ENCODE results near the gene MUCL3. TPM values are rescaled to one million over a fixed set of nuclear protein-coding genes. Genes with fewer than 3 reads are reported as not detected.
"Not testable (repeated sequence)": the region's sequence is repeated elsewhere in the genome, so short reads cannot be mapped to it uniquely, and the experiment has no call there.

The MUCL3 gene
- total RNA-seq, 1 experiment from 2014 or later = not detected

DNA sequence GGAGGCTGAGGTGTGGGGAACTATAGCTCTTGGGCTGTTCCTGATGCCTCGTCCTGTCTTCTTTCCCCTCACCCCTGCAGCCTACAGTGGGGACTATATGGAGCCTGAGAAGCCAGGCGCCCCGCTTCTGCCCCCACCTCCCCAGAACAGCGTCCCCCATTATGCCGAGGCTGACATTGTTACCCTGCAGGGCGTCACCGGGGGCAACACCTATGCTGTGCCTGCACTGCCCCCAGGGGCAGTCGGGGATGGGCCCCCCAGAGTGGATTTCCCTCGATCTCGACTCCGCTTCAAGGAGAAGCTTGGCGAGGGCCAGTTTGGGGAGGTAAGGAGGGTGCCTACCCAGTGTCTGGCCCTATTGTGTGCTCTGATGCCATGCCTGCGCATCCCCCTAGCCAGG lies 44.2 kb upstream of the MUCL3 start:
- H3K9ac ChIP-seq (ENCODE audit: low read length) = no peak overlapping the region
- no peaks in the 10 kb centered on the region for H3K9me3 ChIP-seq (ENCODE audit: low read length)
- no peak overlapping the region for H3K27ac ChIP-seq (ENCODE audit: low read length)
- H4K20me1 ChIP-seq (ENCODE audit: insufficient read depth, low read depth, low read length) = no peaks in the 10 kb centered on the region
- no peaks in the 10 kb centered on the region for H3K9me2 ChIP-seq (replicated peaks; ENCODE audit: insufficient read depth, low read length)
- H2AFZ ChIP-seq (ENCODE audit: low read length) = no peak overlapping the region
- no peak for DNase-seq
- H3K79me2 ChIP-seq (ENCODE audit: low read length) = no peaks in the 10 kb centered on the region
- H3K27me3 ChIP-seq (ENCODE audit: low read length) = no peaks in the 10 kb centered on the region
- no peak overlapping the region for H3K4me2 ChIP-seq (ENCODE audit: low read depth, low read length, poor library complexity, severe bottlenecking)
- H3K4me1 ChIP-seq (ENCODE audit: low read length) = no peaks in the 10 kb centered on the region
- no peak overlapping the region for H3K4me3 ChIP-seq (ENCODE audit: low read length)
- H3K36me3 ChIP-seq (ENCODE audit: insufficient read depth, low read length) = no peaks in the 10 kb centered on the region

DNA sequence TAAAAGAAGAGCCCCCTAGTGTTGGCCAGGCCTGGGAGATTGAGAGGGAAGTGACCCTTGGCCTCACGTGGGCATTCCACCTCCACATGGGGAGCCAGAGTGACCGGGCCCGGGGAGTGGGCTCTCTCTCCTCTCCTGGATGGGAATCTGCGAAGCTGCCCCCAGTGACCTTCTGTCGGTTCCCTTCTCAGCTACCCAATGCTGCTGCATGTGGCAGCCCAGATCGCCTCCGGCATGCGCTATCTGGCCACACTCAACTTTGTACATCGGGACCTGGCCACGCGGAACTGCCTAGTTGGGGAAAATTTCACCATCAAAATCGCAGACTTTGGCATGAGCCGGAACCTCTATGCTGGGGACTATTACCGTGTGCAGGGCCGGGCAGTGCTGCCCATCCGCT lies 42.9 kb upstream of the MUCL3 start:
- no peaks in the 10 kb centered on the region for H3K79me2 ChIP-seq (ENCODE audit: low read length)
- no peak overlapping the region for H3K9ac ChIP-seq (ENCODE audit: low read length)
- no peak overlapping the region for H3K4me3 ChIP-seq (ENCODE audit: low read length)
- H3K36me3 ChIP-seq (ENCODE audit: insufficient read depth, low read length) = no peaks in the 10 kb centered on the region
- H3K9me2 ChIP-seq (replicated peaks; ENCODE audit: insufficient read depth, low read length) = no peaks in the 10 kb centered on the region
- DNase-seq = no peak
- H3K4me2 ChIP-seq (ENCODE audit: low read depth, low read length, poor library complexity, severe bottlenecking) = no peak overlapping the region
- H4K20me1 ChIP-seq (ENCODE audit: insufficient read depth, low read depth, low read length) = no peaks in the 10 kb centered on the region
- H3K27ac ChIP-seq (ENCODE audit: low read length) = no peak overlapping the region
- no peaks in the 10 kb centered on the region for H3K27me3 ChIP-seq (ENCODE audit: low read length)
- no peaks in the 10 kb centered on the region for H3K4me1 ChIP-seq (ENCODE audit: low read length)
- no peaks in the 10 kb centered on the region for H3K9me3 ChIP-seq (ENCODE audit: low read length)
- H2AFZ ChIP-seq (ENCODE audit: low read length) = no peak overlapping the region

DNA sequence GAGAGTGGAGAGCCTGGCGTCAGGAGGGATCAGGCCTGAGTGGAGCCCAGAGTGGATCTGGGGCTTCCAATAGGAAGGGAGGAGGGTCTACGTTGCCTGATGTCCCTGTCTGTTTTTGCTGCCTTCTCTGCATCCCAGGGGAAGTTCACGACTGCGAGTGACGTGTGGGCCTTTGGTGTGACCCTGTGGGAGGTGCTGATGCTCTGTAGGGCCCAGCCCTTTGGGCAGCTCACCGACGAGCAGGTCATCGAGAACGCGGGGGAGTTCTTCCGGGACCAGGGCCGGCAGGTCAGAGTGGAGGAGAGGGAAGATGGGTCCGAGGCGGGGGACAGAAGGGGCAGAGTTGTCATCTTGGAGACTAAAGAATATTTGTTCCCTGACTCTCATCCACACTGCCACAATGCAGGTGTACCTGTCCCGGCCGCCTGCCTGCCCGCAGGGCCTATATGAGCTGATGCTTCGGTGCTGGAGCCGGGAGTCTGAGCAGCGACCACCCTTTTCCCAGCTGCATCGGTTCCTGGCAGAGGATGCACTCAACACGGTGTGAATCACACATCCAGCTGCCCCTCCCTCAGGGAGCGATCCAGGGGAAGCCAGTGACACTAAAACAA lies 41.9 kb upstream of the MUCL3 start:
- Histone ChIP-seq H3K9ac (ENCODE audit: low read length) (no peak overlapping the region), H3K27ac (ENCODE audit: low read length) (no peak overlapping the region), H3K4me3 (ENCODE audit: low read length) (no peak overlapping the region), H3K4me2 (ENCODE audit: low read depth, low read length, poor library complexity, severe bottlenecking) (no peak overlapping the region), H3K27me3 (ENCODE audit: low read length) (no peaks in the 10 kb centered on the region), H3K9me3 (ENCODE audit: low read length) (no peaks in the 10 kb centered on the region), H4K20me1 (ENCODE audit: insufficient read depth, low read depth, low read length) (no peaks in the 10 kb centered on the region), H3K4me1 (ENCODE audit: low read length) (no peaks in the 10 kb centered on the region), H3K79me2 (ENCODE audit: low read length) (no peaks in the 10 kb centered on the region), H3K36me3 (ENCODE audit: insufficient read depth, low read length) (no peaks in the 10 kb centered on the region), H2AFZ (ENCODE audit: low read length) (no peak overlapping the region), H3K9me2 (replicated peaks; ENCODE audit: insufficient read depth, low read length) (no peaks in the 10 kb centered on the region)
- DNase-seq = no peak

DNA sequence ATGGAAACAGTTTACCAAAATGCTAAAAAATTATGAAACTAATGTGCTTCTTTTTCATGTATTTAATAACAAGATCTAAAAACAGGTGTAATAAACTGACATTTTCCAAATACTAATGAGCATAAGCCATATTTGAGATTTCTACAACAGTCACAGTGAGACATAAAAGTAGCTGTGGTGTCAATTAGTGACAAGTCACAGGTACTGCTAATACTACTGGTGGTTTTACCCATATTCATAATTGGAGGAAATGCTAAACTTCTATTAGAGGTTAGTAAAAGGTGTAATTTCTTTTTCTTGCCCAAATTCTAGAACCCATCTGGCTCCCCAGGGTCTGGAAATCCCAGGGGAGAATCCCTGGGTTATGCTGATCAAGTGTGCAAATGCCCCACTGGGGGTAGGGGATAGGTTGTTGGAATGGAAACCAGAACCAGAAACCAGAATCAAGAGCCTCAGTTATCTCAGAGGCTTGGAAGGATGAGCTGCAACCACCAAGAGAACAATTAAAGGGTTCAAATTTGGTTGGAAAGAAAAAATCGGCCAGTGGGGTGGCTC lies 39.8 kb upstream of the MUCL3 start:
- H3K4me3 ChIP-seq (ENCODE audit: low read length) = no peak overlapping the region
- H3K27me3 ChIP-seq (ENCODE audit: low read length) = no peaks in the 10 kb centered on the region
- no peak overlapping the region for H2AFZ ChIP-seq (ENCODE audit: low read length)
- no peaks in the 10 kb centered on the region for H3K4me1 ChIP-seq (ENCODE audit: low read length)
- DNase-seq = no peak
- H3K9ac ChIP-seq (ENCODE audit: low read length) = no peak overlapping the region
- H3K9me3 ChIP-seq (ENCODE audit: low read length) = no peaks in the 10 kb centered on the region
- no peaks in the 10 kb centered on the region for H3K79me2 ChIP-seq (ENCODE audit: low read length)
- H3K4me2 ChIP-seq (ENCODE audit: low read depth, low read length, poor library complexity, severe bottlenecking) = no peak overlapping the region
- H3K9me2 ChIP-seq (replicated peaks; ENCODE audit: insufficient read depth, low read length) = no peaks in the 10 kb centered on the region
- H3K36me3 ChIP-seq (ENCODE audit: insufficient read depth, low read length) = no peaks in the 10 kb centered on the region
- no peak overlapping the region for H3K27ac ChIP-seq (ENCODE audit: low read length)
- no peaks in the 10 kb centered on the region for H4K20me1 ChIP-seq (ENCODE audit: insufficient read depth, low read depth, low read length)

DNA sequence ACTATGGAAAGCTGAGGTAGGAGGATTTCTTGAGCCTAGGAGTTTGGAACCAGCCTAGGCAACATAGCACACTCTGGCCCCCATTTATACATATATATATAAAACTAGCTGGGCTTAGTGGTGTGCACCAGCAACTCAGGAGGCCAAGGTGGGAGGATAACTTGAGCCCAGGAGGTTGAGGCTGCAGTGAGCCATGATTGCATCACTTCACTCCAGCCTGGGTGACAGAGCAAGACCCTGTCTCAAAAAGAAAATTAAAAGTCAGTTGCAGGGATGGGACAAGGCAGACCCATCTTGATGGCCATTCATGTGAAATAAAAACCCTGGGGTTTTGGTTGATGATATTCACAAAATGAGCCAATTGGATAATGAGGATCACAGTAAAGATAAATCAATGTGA lies 39.3 kb upstream of the MUCL3 start:
- no peak overlapping the region for H2AFZ ChIP-seq (ENCODE audit: low read length)
- H3K4me1 ChIP-seq (ENCODE audit: low read length) = no peaks in the 10 kb centered on the region
- DNase-seq = no peak
- no peaks in the 10 kb centered on the region for H4K20me1 ChIP-seq (ENCODE audit: insufficient read depth, low read depth, low read length)
- H3K36me3 ChIP-seq (ENCODE audit: insufficient read depth, low read length) = no peaks in the 10 kb centered on the region
- no peaks in the 10 kb centered on the region for H3K27me3 ChIP-seq (ENCODE audit: low read length)
- no peak overlapping the region for H3K4me2 ChIP-seq (ENCODE audit: low read depth, low read length, poor library complexity, severe bottlenecking)
- H3K79me2 ChIP-seq (ENCODE audit: low read length) = no peaks in the 10 kb centered on the region
- H3K4me3 ChIP-seq (ENCODE audit: low read length) = no peak overlapping the region
- H3K9ac ChIP-seq (ENCODE audit: low read length) = no peak overlapping the region
- H3K27ac ChIP-seq (ENCODE audit: low read length) = no peak overlapping the region
- H3K9me2 ChIP-seq (replicated peaks; ENCODE audit: insufficient read depth, low read length) = no peaks in the 10 kb centered on the region
- H3K9me3 ChIP-seq (ENCODE audit: low read length) = no peaks in the 10 kb centered on the region

DNA sequence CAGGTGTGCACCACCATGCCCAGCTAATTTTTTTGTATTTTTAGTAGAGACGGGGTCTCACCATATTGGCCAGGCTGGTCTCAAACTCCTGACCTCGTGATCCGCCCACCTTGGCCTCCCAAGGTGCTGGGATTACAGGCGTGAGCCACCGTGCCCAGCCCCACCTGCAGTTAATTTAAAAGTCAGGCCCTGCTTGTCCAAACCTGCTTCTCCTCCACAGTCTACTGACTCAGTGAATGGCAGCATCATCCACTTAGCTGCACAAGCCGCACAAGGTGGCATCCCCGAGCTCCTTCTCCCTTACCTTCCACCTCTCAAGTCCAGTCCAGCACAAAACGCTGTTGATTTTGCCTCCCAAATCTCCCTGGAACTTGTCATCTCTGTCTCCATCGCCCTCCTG lies 38.6 kb upstream of the MUCL3 start:
- H3K9ac ChIP-seq (ENCODE audit: low read length); H4K20me1 ChIP-seq (ENCODE audit: insufficient read depth, low read depth, low read length); H3K9me2 ChIP-seq (replicated peaks; ENCODE audit: insufficient read depth, low read length); H3K27me3 ChIP-seq (ENCODE audit: low read length); H3K4me3 ChIP-seq (ENCODE audit: low read length); DNase-seq; H3K4me2 ChIP-seq (ENCODE audit: low read depth, low read length, poor library complexity, severe bottlenecking); H3K9me3 ChIP-seq (ENCODE audit: low read length); H3K4me1 ChIP-seq (ENCODE audit: low read length); H3K27ac ChIP-seq (ENCODE audit: low read length); H3K79me2 ChIP-seq (ENCODE audit: low read length); H2AFZ ChIP-seq (ENCODE audit: low read length); H3K36me3 ChIP-seq (ENCODE audit: insufficient read depth, low read length): not testable (repeated sequence)

DNA sequence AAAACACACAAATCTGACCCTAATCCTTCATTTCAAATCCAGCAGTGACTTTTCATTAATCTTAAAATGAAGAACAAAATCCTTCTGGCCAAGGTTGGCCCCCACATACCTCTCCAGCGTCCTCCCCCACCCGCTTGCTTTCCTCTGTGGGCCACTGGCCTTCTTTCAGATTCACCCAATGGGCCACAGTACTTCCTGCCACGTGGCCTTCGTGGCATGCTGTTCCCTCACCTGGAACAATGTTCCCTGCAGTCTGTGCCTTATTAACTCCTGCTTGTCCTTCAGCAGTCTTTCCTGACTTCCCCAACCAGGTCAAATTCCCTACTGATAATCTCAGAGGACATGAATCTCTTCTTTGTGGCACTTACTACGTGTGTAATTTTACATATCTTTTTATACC lies 38.1 kb upstream of the MUCL3 start:
- Histone ChIP-seq H3K4me1 (ENCODE audit: low read length) (no peaks in the 10 kb centered on the region), H4K20me1 (ENCODE audit: insufficient read depth, low read depth, low read length) (no peaks in the 10 kb centered on the region), H3K27me3 (ENCODE audit: low read length) (no peaks in the 10 kb centered on the region), H3K79me2 (ENCODE audit: low read length) (no peaks in the 10 kb centered on the region), H3K36me3 (ENCODE audit: insufficient read depth, low read length) (no peaks in the 10 kb centered on the region), H2AFZ (ENCODE audit: low read length) (no peak overlapping the region), H3K4me3 (ENCODE audit: low read length) (no peak overlapping the region), H3K4me2 (ENCODE audit: low read depth, low read length, poor library complexity, severe bottlenecking) (no peak overlapping the region), H3K9me2 (replicated peaks; ENCODE audit: insufficient read depth, low read length) (no peaks in the 10 kb centered on the region), H3K9ac (ENCODE audit: low read length) (no peak overlapping the region), H3K9me3 (ENCODE audit: low read length) (no peaks in the 10 kb centered on the region), H3K27ac (ENCODE audit: low read length) (no peak overlapping the region)
- DNase-seq = no peak

DNA sequence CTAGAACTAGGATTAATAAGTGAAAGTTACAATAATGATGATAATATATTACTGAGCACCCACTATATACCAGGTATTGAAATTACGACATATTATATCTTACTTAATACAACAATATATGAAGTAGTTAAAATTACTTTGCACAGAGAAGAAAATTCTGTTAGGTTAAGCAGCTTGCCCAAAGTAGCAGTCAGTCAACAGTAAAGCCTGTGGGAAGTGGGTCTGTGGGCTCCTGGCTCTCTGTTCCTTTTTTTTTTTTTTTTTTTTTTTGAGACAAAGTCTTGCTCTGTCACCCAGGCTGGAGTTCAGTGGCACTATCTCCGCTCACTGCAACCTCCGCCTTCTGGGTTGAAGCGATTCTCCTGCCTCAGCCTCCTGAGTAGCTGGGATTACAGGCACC lies 37.5 kb upstream of the MUCL3 start:
- H3K36me3 ChIP-seq (ENCODE audit: insufficient read depth, low read length) = no peaks in the 10 kb centered on the region
- H3K4me3 ChIP-seq (ENCODE audit: low read length) = no peak overlapping the region
- no peaks in the 10 kb centered on the region for H3K4me1 ChIP-seq (ENCODE audit: low read length)
- no peaks in the 10 kb centered on the region for H3K9me3 ChIP-seq (ENCODE audit: low read length)
- H3K27ac ChIP-seq (ENCODE audit: low read length) = no peak overlapping the region
- H3K4me2 ChIP-seq (ENCODE audit: low read depth, low read length, poor library complexity, severe bottlenecking) = no peak overlapping the region
- no peaks in the 10 kb centered on the region for H4K20me1 ChIP-seq (ENCODE audit: insufficient read depth, low read depth, low read length)
- no peaks in the 10 kb centered on the region for H3K27me3 ChIP-seq (ENCODE audit: low read length)
- H3K9me2 ChIP-seq (replicated peaks; ENCODE audit: insufficient read depth, low read length) = no peaks in the 10 kb centered on the region
- no peak for DNase-seq
- peaks cover 2% of the 10 kb centered on the region for H3K79me2 ChIP-seq (ENCODE audit: low read length)
- H3K9ac ChIP-seq (ENCODE audit: low read length) = no peak overlapping the region
- H2AFZ ChIP-seq (ENCODE audit: low read length) = no peak overlapping the region
